K562 (cell line): ENCODE results near the gene ZAP70. TPM values are rescaled to one million over a fixed set of nuclear protein-coding genes. Genes with fewer than 3 reads are reported as not detected.

Source experiments
- BMI1 ChIP-seq: fragments of 150-350 bp; IDR thresholded peaks from 2 replicates; pipeline ENCODE4 v1.6.1; 2014; ENCODE audit warnings: low read length
- BRCA1 ChIP-seq, 2 experiments: fragments of 450-650 bp in 1 of 2; sonication (generic) in 1 of 2; formaldehyde crosslinking in 1 of 2; IDR thresholded peaks; 2 replicates each; pipeline versions ENCODE4 v1.5.0 to v1.6.1; 2017 to 2020; ENCODE audit warnings: mild to moderate bottlenecking in 1 of 2, missing genetic modification reagents in 1 of 2
- CCAR2 ChIP-seq: fragments of 200-400 bp; formaldehyde crosslinking; IDR thresholded peaks from 2 replicates; pipeline ENCODE4 v1.6.1; 2017; ENCODE audit warnings: mild to moderate bottlenecking, low read depth, low read length
- CUX1 ChIP-seq: fragments of 200-800 bp; sonication (Bioruptor generic); IDR thresholded peaks from 2 replicates; pipeline ENCODE4 v1.6.1; 2016; ENCODE audit warnings: missing genetic modification characterization, missing compliant biosample characterization
- HMGN3 ChIP-seq: IDR thresholded peaks from 2 replicates; pipeline ENCODE4 v1.6.1; 2011; ENCODE audit warnings: borderline replicate concordance, low read depth, mild to moderate bottlenecking, mixed read lengths, low read length; ENCODE audit not compliant: insufficient read length; ENCODE audit errors: extremely low read depth
- PHF20 ChIP-seq: fragments of 450-650 bp; IDR thresholded peaks from 2 replicates; pipeline ENCODE4 v1.6.1; 2018; ENCODE audit not compliant: partially characterized antibody
- ZMIZ1 ChIP-seq, 2 experiments: fragments of 150-350 bp in 1 of 2; IDR thresholded peaks; 2 replicates each; pipeline ENCODE4 v1.6.1; 2012 to 2016; ENCODE audit warnings: low read depth in 2 of 2, low read length in 2 of 2, mild to moderate bottlenecking in 1 of 2, moderate library complexity in 1 of 2
- polyA plus RNA-seq, 8 experiments: library from polyadenylated mRNA; depleted of rRNA in 4 of 8; stranded (reverse) in 5 of 8; unstranded in 3 of 8; fragments of >200 nt; fragmentation: Nextera tagmentation in 2 of 8; fragmentation: Illumina TruSeq in 1 of 8; extraction: Ambion mirVana in 2 of 8; extraction: Trizol in 1 of 8; gene quantifications; 2 replicates each; pipeline versions ENCODE4 v1.2.1 to v1.2.3, GENCODE V29; 2011 to 2014; ENCODE audit warnings: inconsistent platforms in 1 of 8, missing spikeins in 1 of 8
- total RNA-seq, 7 experiments: library from RNA; depleted of rRNA in 6 of 7; stranded (reverse); fragments of >200 nt in 6 of 7; fragmentation: Illumina TruSeq in 2 of 7; extraction: Trizol in 2 of 7; gene quantifications; 2 replicates each; pipeline versions ENCODE4 v1.2.1 to v1.2.3, GENCODE V29; 2011 to 2021; ENCODE audit warnings: low replicate concordance in 1 of 7
- TF ChIP-seq, protein P1 (sequence below): fragments of 250-450 bp; sonication (Bioruptor Pico); IDR thresholded peaks from 2 replicates; pipeline ENCODE4 v1.8.0; 2021; ENCODE audit warnings: moderate library complexity, mild to moderate bottlenecking, inconsistent platforms
- TF ChIP-seq, protein P2 (sequence below), 3 experiments: fragments of 200-800 bp in 1 of 3; fragments of 250-450 bp in 1 of 3; fragments of 450-650 bp in 1 of 3; sonication (Bioruptor Pico) in 1 of 3; sonication (Bioruptor generic) in 1 of 3; formaldehyde crosslinking in 1 of 3; IDR thresholded peaks; 2 replicates each; pipeline versions ENCODE4 v1.6.1 to v1.8.0; 2016 to 2022; ENCODE audit warnings: mild to moderate bottlenecking in 2 of 3, missing genetic modification characterization in 2 of 3, missing compliant biosample characterization in 1 of 3, moderate library complexity in 1 of 3
- TF ChIP-seq, protein P3 (sequence below): fragments of 450-650 bp; IDR thresholded peaks from 2 replicates; pipeline ENCODE4 v1.7.0; 2016; ENCODE audit warnings: borderline replicate concordance

The ZAP70 gene
- total and polyA plus RNA-seq, 9 of the 15 experiments (the other 6 are each of a cell fraction or from before 2014, with no cell fraction given), result 0.06 to 0.80 (median 0.21) TPM; not detected in 1

DNA sequence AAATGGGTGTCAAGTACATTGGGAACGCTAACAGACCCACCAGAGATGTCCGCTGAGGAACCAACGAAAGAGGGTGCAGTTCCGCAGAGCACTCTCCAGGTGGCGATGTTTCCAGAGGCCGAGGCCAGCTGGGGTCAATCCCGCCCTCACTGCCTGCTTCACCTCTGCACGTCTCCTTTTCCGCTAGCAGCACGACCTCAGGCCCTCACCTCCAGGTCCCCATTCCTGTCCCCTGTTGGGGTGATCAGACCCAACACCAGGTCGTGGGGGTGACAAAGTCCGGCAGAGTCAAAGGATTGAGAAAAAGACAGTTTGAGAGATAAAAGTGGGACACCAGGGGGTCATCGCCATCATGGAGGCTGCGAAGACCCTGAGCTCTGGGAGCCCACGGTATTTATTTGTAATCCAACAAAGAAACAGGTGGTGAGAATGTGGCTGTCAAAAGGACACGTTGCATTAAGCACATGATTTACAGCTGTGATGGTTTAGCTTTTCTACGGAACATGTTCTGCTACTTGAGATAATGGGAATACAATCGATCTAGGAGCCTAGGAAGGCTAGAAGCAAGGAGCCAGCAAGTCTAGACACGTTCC lies 27.3 kb downstream of the ZAP70 start (continued):
- TF ChIP-seq CUX1 (CRISPR knock-in tag) (0 out of 2 replicates have a peak, but pooled peaks have one; percentile 61), BRCA1 (IDR thresholded peaks at IDR 0.05) (no peak), BRCA1 (CRISPR knock-in tag; IDR thresholded peaks at IDR 0.05) (no peak), BMI1 (no peak), PHF20 (no peak), CCAR2 (no peak), HMGN3 (no peak), ZMIZ1 (IDR thresholded peaks at IDR 0.05; ENCODE audit: low read depth in 2 of 2, low read length in 2 of 2) (no peak)
- TF ChIP-seq, protein P1, sequence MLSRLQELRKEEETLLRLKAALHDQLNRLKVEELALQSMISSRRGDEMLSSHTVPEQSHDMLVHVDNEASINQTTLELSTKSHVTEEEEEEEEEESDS, result no peak
- TF ChIP-seq, protein P2, sequence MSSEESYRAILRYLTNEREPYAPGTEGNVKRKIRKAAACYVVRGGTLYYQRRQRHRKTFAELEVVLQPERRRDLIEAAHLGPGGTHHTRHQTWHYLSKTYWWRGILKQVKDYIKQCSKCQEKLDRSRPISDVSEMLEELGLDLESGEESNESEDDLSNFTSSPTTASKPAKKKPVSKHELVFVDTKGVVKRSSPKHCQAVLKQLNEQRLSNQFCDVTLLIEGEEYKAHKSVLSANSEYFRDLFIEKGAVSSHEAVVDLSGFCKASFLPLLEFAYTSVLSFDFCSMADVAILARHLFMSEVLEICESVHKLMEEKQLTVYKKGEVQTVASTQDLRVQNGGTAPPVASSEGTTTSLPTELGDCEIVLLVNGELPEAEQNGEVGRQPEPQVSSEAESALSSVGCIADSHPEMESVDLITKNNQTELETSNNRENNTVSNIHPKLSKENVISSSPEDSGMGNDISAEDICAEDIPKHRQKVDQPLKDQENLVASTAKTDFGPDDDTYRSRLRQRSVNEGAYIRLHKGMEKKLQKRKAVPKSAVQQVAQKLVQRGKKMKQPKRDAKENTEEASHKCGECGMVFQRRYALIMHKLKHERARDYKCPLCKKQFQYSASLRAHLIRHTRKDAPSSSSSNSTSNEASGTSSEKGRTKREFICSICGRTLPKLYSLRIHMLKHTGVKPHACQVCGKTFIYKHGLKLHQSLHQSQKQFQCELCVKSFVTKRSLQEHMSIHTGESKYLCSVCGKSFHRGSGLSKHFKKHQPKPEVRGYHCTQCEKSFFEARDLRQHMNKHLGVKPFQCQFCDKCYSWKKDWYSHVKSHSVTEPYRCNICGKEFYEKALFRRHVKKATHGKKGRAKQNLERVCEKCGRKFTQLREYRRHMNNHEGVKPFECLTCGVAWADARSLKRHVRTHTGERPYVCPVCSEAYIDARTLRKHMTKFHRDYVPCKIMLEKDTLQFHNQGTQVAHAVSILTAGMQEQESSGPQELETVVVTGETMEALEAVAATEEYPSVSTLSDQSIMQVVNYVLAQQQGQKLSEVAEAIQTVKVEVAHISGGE (CRISPR knock-in tag; IDR thresholded peaks at IDR 0.05), result peak in 1 of 3 experiments; percentile 29; a peak in 1 of 6 replicates
- TF ChIP-seq, protein P3, sequence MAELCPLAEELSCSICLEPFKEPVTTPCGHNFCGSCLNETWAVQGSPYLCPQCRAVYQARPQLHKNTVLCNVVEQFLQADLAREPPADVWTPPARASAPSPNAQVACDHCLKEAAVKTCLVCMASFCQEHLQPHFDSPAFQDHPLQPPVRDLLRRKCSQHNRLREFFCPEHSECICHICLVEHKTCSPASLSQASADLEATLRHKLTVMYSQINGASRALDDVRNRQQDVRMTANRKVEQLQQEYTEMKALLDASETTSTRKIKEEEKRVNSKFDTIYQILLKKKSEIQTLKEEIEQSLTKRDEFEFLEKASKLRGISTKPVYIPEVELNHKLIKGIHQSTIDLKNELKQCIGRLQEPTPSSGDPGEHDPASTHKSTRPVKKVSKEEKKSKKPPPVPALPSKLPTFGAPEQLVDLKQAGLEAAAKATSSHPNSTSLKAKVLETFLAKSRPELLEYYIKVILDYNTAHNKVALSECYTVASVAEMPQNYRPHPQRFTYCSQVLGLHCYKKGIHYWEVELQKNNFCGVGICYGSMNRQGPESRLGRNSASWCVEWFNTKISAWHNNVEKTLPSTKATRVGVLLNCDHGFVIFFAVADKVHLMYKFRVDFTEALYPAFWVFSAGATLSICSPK, result no peak
